CD4-positive, alpha-beta memory T cell (primary cell): ENCODE results near the gene ANO7. TPM values are rescaled to one million over a fixed set of nuclear protein-coding genes. Genes with fewer than 3 reads are reported as not detected.

Source experiments
- CTCF ChIA-PET: fragments of 350-600 bp; sonication (Branson Sonifier 250); formaldehyde crosslinking; loops from one replicate; lab custom pipeline; 2021; ENCODE audit warnings: inconsistent platforms; ENCODE audit not compliant: partially characterized antibody; lab: Charles Lee
- POLR2A ChIA-PET: fragments of 350-600 bp; sonication (Branson Sonifier 250); formaldehyde crosslinking; loops from one replicate; lab custom pipeline; 2021; ENCODE audit not compliant: partially characterized antibody; lab: Charles Lee
- DNase-seq, 5 donors: peaks; one replicate each; pipeline versions ENCODE4 v3.0.0 to v3.0.0-alpha.2; 2020 to 2022; ENCODE audit warnings: mixed read lengths in 1 of 5
- H3K27ac ChIP-seq: one replicate; pipeline ENCODE4 v1.7.0; 2013; ENCODE audit warnings: low read depth, low read length
- H3K27me3 ChIP-seq: 2 replicates; pipeline ENCODE4 v1.7.0; 2013; ENCODE audit warnings: mild to moderate bottlenecking, low read length, moderate library complexity; ENCODE audit not compliant: insufficient read depth
- H3K36me3 ChIP-seq: 2 replicates; pipeline ENCODE4 v1.7.0; 2013; ENCODE audit warnings: mild to moderate bottlenecking, low read length, moderate library complexity; ENCODE audit not compliant: insufficient read depth
- H3K4me1 ChIP-seq: 2 replicates; pipeline ENCODE4 v1.7.0; 2013; ENCODE audit warnings: mild to moderate bottlenecking, low read length, moderate library complexity; ENCODE audit not compliant: insufficient read depth
- H3K4me3 ChIP-seq, 2 donors: one replicate each; pipeline ENCODE4 v1.7.0; 2013; ENCODE audit warnings: low read length in 2 of 2, mild to moderate bottlenecking in 1 of 2
- H3K9me3 ChIP-seq, 2 donors: one replicate each; pipeline ENCODE4 v1.7.0; 2013; ENCODE audit warnings: low read length in 2 of 2, control low read depth in 1 of 2; ENCODE audit not compliant: control insufficient read depth in 1 of 2
- H3K27ac Mint-ChIP-seq, 7 donors: one replicate each; pipeline ENCODE4 v1.8.0; 2020 to 2021; ENCODE audit warnings: mixed read lengths in 7 of 7, mild to moderate bottlenecking in 6 of 7, inconsistent platforms in 3 of 7, moderate library complexity in 3 of 7
- H3K27me3 Mint-ChIP-seq, 2 donors: one replicate each; pipeline ENCODE4 v1.8.0; 2020 to 2021; ENCODE audit warnings: mixed read lengths in 2 of 2
- H3K36me3 Mint-ChIP-seq, 2 donors: one replicate each; pipeline ENCODE4 v1.8.0; 2020 to 2021; ENCODE audit warnings: mixed read lengths in 2 of 2, inconsistent platforms in 1 of 2, mild to moderate bottlenecking in 1 of 2
- H3K4me1 Mint-ChIP-seq, 4 donors: one replicate each; pipeline ENCODE4 v1.8.0; 2020 to 2021; ENCODE audit warnings: mixed read lengths in 4 of 4, mild to moderate bottlenecking in 1 of 4
- H3K4me3 Mint-ChIP-seq, 8 donors: one replicate each; pipeline ENCODE4 v1.8.0; 2020 to 2021; ENCODE audit warnings: mixed read lengths in 8 of 8, mild to moderate bottlenecking in 7 of 8, moderate library complexity in 6 of 8, inconsistent platforms in 3 of 8
- H3K9me3 Mint-ChIP-seq, 8 donors: one replicate each; pipeline ENCODE4 v1.8.0; 2020 to 2021; ENCODE audit warnings: mixed read lengths in 8 of 8, mild to moderate bottlenecking in 5 of 8, inconsistent platforms in 3 of 8, moderate library complexity in 1 of 8
- intact Hi-C: fragments of 100-400 bp; cut with micrococcal nuclease; formaldehyde crosslinking; loops from one replicate; pipeline ENCODE4 v1.15.1; 2023
- polyA plus RNA-seq, 2 donors: library from polyadenylated mRNA; unstranded; fragments of 300-500 nt; fragmentation: Illumina TruSeq; gene quantifications; one replicate each; pipeline ENCODE4 v1.2.3, GENCODE V29; 2021
- total RNA-seq, 2 experiments: library from RNA; stranded (reverse); gene quantifications; one replicate each; pipeline ENCODE4 v1.2.3, GENCODE V29; 2021

Gene ANO7
- total and polyA plus RNA-seq, 4 experiments from 2014 or later, result 0.13 to 0.81 (median 0.53) TPM; not detected in 1

- intact Hi-C loops, result loop anchor here (5.0 kb wide), 1 partner anchor 102 kb away; the partner anchor contains the start of genes HDLBP and SEPTIN2
- no peaks in the 10 kb centered on the region for H3K36me3 ChIP-seq
- H3K4me1 Mint-ChIP-seq, result peaks cover 10 to 17% (median 10%) of the 10 kb centered on the region in 4 donors
- H3K27me3 Mint-ChIP-seq, result no peaks in the 10 kb centered on the region
- peaks cover 0 to 3% of the 10 kb centered on the region in 2 donors for H3K36me3 Mint-ChIP-seq
- ChIA-PET CTCF (no interaction called here), POLR2A (interaction anchor here (1.3 kb wide), 1 partner anchor 8 kb away, joined by 3 read pairs; no protein-coding TSS in a partner anchor)
- H3K27ac ChIP-seq, result no peak overlapping the region
- peak overlapping the region in 2 of 8 donors; percentile 13 to 52 for H3K4me3 Mint-ChIP-seq
- H3K4me3 ChIP-seq, result no peak overlapping the region
- DNase-seq, result no peak
- H3K9me3 ChIP-seq, result no peaks in the 10 kb centered on the region
- H3K27ac Mint-ChIP-seq, result no peak overlapping the region
- H3K4me1 ChIP-seq, result peaks cover 10% of the 10 kb centered on the region
- no peaks in the 10 kb centered on the region for H3K27me3 ChIP-seq
- H3K9me3 Mint-ChIP-seq, result no peaks in the 10 kb centered on the region
Observed at GRCh38 chr2:241215421-241215820, 26.9 kb downstream of the ANO7 start.

GRCh38 chr2:241216211-241216761 lies 27.8 kb downstream of the ANO7 start:
- no peaks in the 10 kb centered on the region for H3K36me3 ChIP-seq
- Mint-ChIP-seq H3K36me3 (peaks cover 0 to 3% of the 10 kb centered on the region in 2 donors), H3K9me3 (no peaks in the 10 kb centered on the region), H3K4me1 (peaks cover 10 to 17% (median 10%) of the 10 kb centered on the region in 4 donors), H3K4me3 (peak overlapping the region; percentile 53 to 87 (median 78)), H3K27me3 (no peaks in the 10 kb centered on the region), H3K27ac (peak overlapping the region in 5 of 7 donors; percentile 10 to 75 (median 25))
- peaks cover 10% of the 10 kb centered on the region for H3K4me1 ChIP-seq
- ChIA-PET CTCF (interaction anchor here (1.0 to 1.1 kb wide), 2 partner anchors 72 to 233 kb away, joined by 3 read pairs; no protein-coding TSS in a partner anchor), POLR2A (interaction anchor here (0.8 to 1.3 kb wide), 2 partner anchors 9 kb away, joined by 3 read pairs; no protein-coding TSS in a partner anchor)
- H3K4me3 ChIP-seq, result no peak overlapping the region
- DNase-seq, result no peak
- intact Hi-C loops, result loop anchor here (2.0 to 5.0 kb wide), 2 partner anchors 101 to 137 kb away; partner anchors contain the start of genes HDLBP and SEPTIN2
- no peaks in the 10 kb centered on the region for H3K27me3 ChIP-seq
- no peak overlapping the region for H3K27ac ChIP-seq
- no peaks in the 10 kb centered on the region for H3K9me3 ChIP-seq

GRCh38 chr2:241217320-241218031 lies 29.0 kb downstream of the ANO7 start:
- no peaks in the 10 kb centered on the region for H3K27me3 ChIP-seq
- H3K4me1 Mint-ChIP-seq, result peaks cover 10 to 17% (median 10%) of the 10 kb centered on the region in 4 donors
- CTCF ChIA-PET, result interaction anchor here (1.0 to 1.1 kb wide), 2 partner anchors 71 to 234 kb away, joined by 3 read pairs; no protein-coding TSS in a partner anchor
- H3K27ac ChIP-seq, result peak overlapping the region; percentile 35
- H3K36me3 Mint-ChIP-seq, result peaks cover 0 to 3% of the 10 kb centered on the region in 2 donors
- H3K4me3 Mint-ChIP-seq, result peak overlapping the region; percentile 66 to 87 (median 78)
- H3K4me3 ChIP-seq, result peak overlapping the region in 1 of 2 donors; percentile 32
- H3K27ac Mint-ChIP-seq, result peak overlapping the region in 6 of 7 donors; percentile 35 to 75 (median 62)
- no peaks in the 10 kb centered on the region for H3K36me3 ChIP-seq
- POLR2A ChIA-PET, result interaction anchor here (1.2 kb wide), 2 partner anchors 99 to 111 kb away, joined by 3 read pairs; no protein-coding TSS in a partner anchor
- H3K9me3 ChIP-seq, result no peaks in the 10 kb centered on the region
- intact Hi-C loops, result loop anchor here (2.0 to 5.0 kb wide), 2 partner anchors 100 to 139 kb away; partner anchors contain the start of genes HDLBP and SEPTIN2
- H3K4me1 ChIP-seq, result peaks cover 10% of the 10 kb centered on the region
- DNase-seq, result peak in 4 of 5 donors; percentile 25 to 40 (median 36)
- H3K9me3 Mint-ChIP-seq, result no peaks in the 10 kb centered on the region
- no peaks in the 10 kb centered on the region for H3K27me3 Mint-ChIP-seq

- peaks cover 0 to 3% of the 10 kb centered on the region in 2 donors for H3K36me3 Mint-ChIP-seq
- POLR2A ChIA-PET, result interaction anchor here (0.8 to 1.4 kb wide), 4 partner anchors 69 to 123 kb away, joined by 3 read pairs; partner anchors contain the start of gene PASK
- H3K9me3 ChIP-seq, result no peaks in the 10 kb centered on the region
Observed at GRCh38 chr2:241218131-241219029, 29.9 kb downstream of the ANO7 start.

GRCh38 chr2:241219030-241219382 lies 30.5 kb downstream of the ANO7 start:
- Histone ChIP-seq H3K27ac (no peak overlapping the region), H3K27me3 (no peaks in the 10 kb centered on the region), H3K9me3 (no peaks in the 10 kb centered on the region), H3K4me1 (peaks cover 10% of the 10 kb centered on the region), H3K4me3 (peak overlapping the region; percentile 27 to 36), H3K36me3 (no peaks in the 10 kb centered on the region)
- peak overlapping the region in 5 of 7 donors; percentile 34 to 87 (median 56) for H3K27ac Mint-ChIP-seq
- H3K27me3 Mint-ChIP-seq, result no peaks in the 10 kb centered on the region
- peaks cover 0 to 3% of the 10 kb centered on the region in 2 donors for H3K36me3 Mint-ChIP-seq
- intact Hi-C loops, result loop anchor here (5.0 kb wide), 1 partner anchor 98 kb away; the partner anchor contains the start of genes HDLBP and SEPTIN2
- peak overlapping the region; percentile 83 to 97 (median 90) for H3K4me3 Mint-ChIP-seq
- no peak for DNase-seq
- CTCF ChIA-PET, result interaction anchor here (1.1 kb wide), 1 partner anchor 9 kb away, joined by 6 read pairs; no protein-coding TSS in a partner anchor
- peaks cover 10 to 19% (median 13%) of the 10 kb centered on the region in 4 donors for H3K4me1 Mint-ChIP-seq
- H3K9me3 Mint-ChIP-seq, result no peaks in the 10 kb centered on the region
- POLR2A ChIA-PET, result interaction anchor here (0.9 to 1.4 kb wide), 3 partner anchors 109 to 123 kb away, joined by 3 read pairs; no protein-coding TSS in a partner anchor

More at GRCh38 chr2:241218131-241219029, 29.9 kb downstream of the ANO7 start:
- Mint-ChIP-seq H3K4me3 (peak overlapping the region; percentile 83 to 97 (median 90)), H3K27ac (peak overlapping the region; percentile 61 to 91 (median 79)), H3K27me3 (no peaks in the 10 kb centered on the region), H3K9me3 (no peaks in the 10 kb centered on the region), H3K4me1 (peaks cover 10 to 19% (median 13%) of the 10 kb centered on the region in 4 donors)
- Histone ChIP-seq H3K4me1 (peaks cover 10% of the 10 kb centered on the region), H3K4me3 (peak overlapping the region; percentile 27 to 36), H3K27ac (no peak overlapping the region), H3K27me3 (no peaks in the 10 kb centered on the region), H3K36me3 (no peaks in the 10 kb centered on the region)
- CTCF ChIA-PET, result interaction anchor here (1.1 kb wide), 1 partner anchor 9 kb away, joined by 6 read pairs; no protein-coding TSS in a partner anchor
- DNase-seq, result peak; percentile 36 to 58 (median 51)
- intact Hi-C loops, result loop anchor here (5.0 kb wide), 1 partner anchor 99 kb away; the partner anchor contains the start of genes HDLBP and SEPTIN2

GRCh38 chr2:241219856-241220356 lies 31.4 kb downstream of the ANO7 start:
- intact Hi-C loops, result loop anchor here (5.0 kb wide), 1 partner anchor 97 kb away; the partner anchor contains the start of genes HDLBP and SEPTIN2
- Histone ChIP-seq H3K4me1 (peaks cover 10% of the 10 kb centered on the region), H3K9me3 (no peaks in the 10 kb centered on the region), H3K27me3 (no peaks in the 10 kb centered on the region), H3K27ac (no peak overlapping the region), H3K36me3 (no peaks in the 10 kb centered on the region), H3K4me3 (no peak overlapping the region)
- H3K36me3 Mint-ChIP-seq, result peaks cover 0 to 3% of the 10 kb centered on the region in 2 donors
- no peak overlapping the region for H3K27ac Mint-ChIP-seq
- DNase-seq, result no peak
- peaks cover 10 to 24% (median 13%) of the 10 kb centered on the region in 4 donors for H3K4me1 Mint-ChIP-seq
- POLR2A ChIA-PET, result no interaction called here
- H3K4me3 Mint-ChIP-seq, result peak overlapping the region in 1 of 8 donors; percentile 23
- H3K27me3 Mint-ChIP-seq, result no peaks in the 10 kb centered on the region
- CTCF ChIA-PET, result no interaction called here
- H3K9me3 Mint-ChIP-seq, result peaks cover 0 to 2% (median 0%) of the 10 kb centered on the region in 8 donors
